ENCODE results near the gene CCDC71.

The CCDC71 gene

GRCh38 chr3:49153349-49153912, 12.7 kb downstream of the CCDC71 start:
- DNase-seq (ENCODE audit: low read depth in 1 of 2, low spot score in 1 of 2): no peak
- TF ChIP-seq REST (IDR thresholded peaks at IDR 0.05; ENCODE audit: insufficient replicate concordance, low read depth) (no peak), SPI1 (IDR thresholded peaks at IDR 0.05; ENCODE audit: borderline replicate concordance, low read depth) (no peak)
- Histone ChIP-seq H3K4me3 (replicated peaks; ENCODE audit: insufficient read depth, low read length) (no peak overlapping the region), H3K27ac (replicated peaks) (no peak overlapping the region), H3K27me3 (ENCODE audit: insufficient read depth, poor library complexity, severe bottlenecking) (no peaks in the 10 kb centered on the region)

GRCh38 chr3:49151610-49152009, 14.5 kb downstream of the CCDC71 start:
- TF ChIP-seq CTCF (IDR thresholded peaks at IDR 0.05; ENCODE audit: insufficient read depth, low read length) (no peak), SPI1 (IDR thresholded peaks at IDR 0.05; ENCODE audit: borderline replicate concordance, low read depth) (no peak), GABPA (IDR thresholded peaks at IDR 0.05; ENCODE audit: low read depth) (no peak), REST (IDR thresholded peaks at IDR 0.05; ENCODE audit: insufficient replicate concordance, low read depth) (no peak), POLR2AphosphoS5 (IDR thresholded peaks at IDR 0.05; ENCODE audit: low read depth) (no peak)
- Histone ChIP-seq H3K4me3 (replicated peaks; ENCODE audit: insufficient read depth, low read length) (no peak overlapping the region), H3K27ac (replicated peaks) (no peak overlapping the region), H3K27me3 (ENCODE audit: insufficient read depth, poor library complexity, severe bottlenecking) (no peaks in the 10 kb centered on the region)
- no peak for DNase-seq (ENCODE audit: low read depth in 1 of 2, low spot score in 1 of 2)

- TF ChIP-seq CTCF (IDR thresholded peaks at IDR 0.05; ENCODE audit: insufficient read depth, low read length) (no peak), REST (IDR thresholded peaks at IDR 0.05; ENCODE audit: insufficient replicate concordance, low read depth) (no peak), GABPA (IDR thresholded peaks at IDR 0.05; ENCODE audit: low read depth) (no peak), SPI1 (IDR thresholded peaks at IDR 0.05; ENCODE audit: borderline replicate concordance, low read depth) (no peak), POLR2AphosphoS5 (IDR thresholded peaks at IDR 0.05; ENCODE audit: low read depth) (no peak)
- H3K27ac ChIP-seq (replicated peaks): no peak overlapping the region
- H3K4me3 ChIP-seq (replicated peaks; ENCODE audit: insufficient read depth, low read length): no peak overlapping the region
- H3K27me3 ChIP-seq (ENCODE audit: insufficient read depth, poor library complexity, severe bottlenecking): no peaks in the 10 kb centered on the region
- DNase-seq (ENCODE audit: low read depth in 1 of 2, low spot score in 1 of 2): no peak
These were observed 18.0 kb downstream of the CCDC71 start for GRCh38 chr3:49148159-49148558.

Data from HL-60 (cell line).